NT2/D1 (cell line): ENCODE data around the gene WIZ.

Source experiments
- SUZ12 ChIP-seq: IDR thresholded peaks from 2 replicates; pipeline ENCODE4 v1.6.1; 2011; ENCODE audit not compliant: insufficient read length, insufficient read depth; ENCODE audit errors: extremely low read depth
- YY1 ChIP-seq: IDR thresholded peaks from 2 replicates; pipeline ENCODE4 v1.6.1; 2011; ENCODE audit not compliant: insufficient read length, insufficient read depth
- ZNF274 ChIP-seq: IDR thresholded peaks from 2 replicates; pipeline ENCODE4 v1.6.1; 2011; ENCODE audit warnings: mild to moderate bottlenecking, low read depth, low read length

DNA sequence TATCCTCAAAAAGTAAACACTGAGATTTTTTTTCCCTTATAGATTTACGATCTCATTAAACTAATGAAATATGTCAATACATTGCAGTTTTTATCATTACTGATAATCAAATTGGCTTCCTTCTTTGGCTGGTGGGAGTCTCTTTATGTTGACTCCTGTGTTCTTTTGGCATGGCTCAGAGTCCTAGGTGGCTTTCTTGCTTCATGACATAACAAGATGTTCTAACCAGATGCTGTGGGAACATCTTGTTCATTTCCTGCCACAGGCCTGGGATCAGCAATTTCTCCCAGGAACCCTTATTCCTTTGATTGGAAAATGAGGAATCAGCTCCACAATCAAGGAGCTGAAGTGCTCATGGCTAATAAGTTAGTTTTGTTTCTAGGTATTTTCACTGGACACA, 45.4 kb upstream of the WIZ start:
- TF ChIP-seq ZNF274 (no peak), SUZ12 (no peak), YY1 (no peak)
